HEK293T (cell line): Measurements from ENCODE around the gene LILRB2.
A peak's percentile ranks its signal among the peaks of the same experiment; 100 is the strongest.

Source experiments
- CTCF ChIA-PET: fragments of 350-600 bp; formaldehyde crosslinking; extraction: SDS; loops from one replicate; lab custom pipeline; 2021; ENCODE audit warnings: antibody characterized with exemption, inconsistent platforms; lab: Yijun Ruan, JAX
- POLR2A ChIA-PET: fragments of 350-600 bp; formaldehyde crosslinking; extraction: SDS; loops from one replicate; lab custom pipeline; 2020; ENCODE audit warnings: antibody characterized with exemption, inconsistent platforms; lab: Yijun Ruan, JAX
- DNase-seq: peaks from one replicate; pipeline ENCODE4 v3.0.0; 2012; ENCODE audit warnings: mixed read lengths; ENCODE audit errors: extremely low spot score
- ARNT ChIP-seq: fragments of 450-650 bp; IDR thresholded peaks from 2 replicates; pipeline ENCODE4 v1.6.1; 2017; ENCODE audit warnings: mild to moderate bottlenecking
- BHLHE40 ChIP-seq: fragments of 450-650 bp; IDR thresholded peaks from 2 replicates; pipeline ENCODE4 v1.6.1; 2016; ENCODE audit warnings: mild to moderate bottlenecking, moderate library complexity, borderline replicate concordance
- CTBP1 ChIP-seq: fragments of 450-650 bp; IDR thresholded peaks from 2 replicates; pipeline ENCODE4 v1.6.1; 2016; ENCODE audit warnings: borderline replicate concordance
- ELF4 ChIP-seq: fragments of 450-650 bp; IDR thresholded peaks from 2 replicates; pipeline ENCODE4 v1.6.1; 2017; ENCODE audit warnings: antibody characterized with exemption
- FOXA1 ChIP-seq: fragments of 450-650 bp; IDR thresholded peaks from 2 replicates; pipeline ENCODE4 v1.6.1; 2016; ENCODE audit warnings: mild to moderate bottlenecking
- FOXK2 ChIP-seq: fragments of 450-650 bp; IDR thresholded peaks from 2 replicates; pipeline ENCODE4 v1.6.1; 2016; ENCODE audit warnings: mild to moderate bottlenecking
- FOXM1 ChIP-seq: fragments of 450-650 bp; IDR thresholded peaks from 2 replicates; pipeline ENCODE4 v1.6.1; 2017; ENCODE audit warnings: mild to moderate bottlenecking, borderline replicate concordance
- HDGF ChIP-seq: fragments of 450-650 bp; IDR thresholded peaks from 2 replicates; pipeline ENCODE4 v1.6.1; 2017; ENCODE audit warnings: antibody characterized with exemption, borderline replicate concordance
- L3MBTL2 ChIP-seq: fragments of 450-650 bp; conservative IDR thresholded peaks from 2 replicates; pipeline ENCODE4 v1.6.1; 2016; ENCODE audit warnings: mild to moderate bottlenecking
- LEF1 ChIP-seq: fragments of 450-650 bp; IDR thresholded peaks from 2 replicates; pipeline ENCODE4 v1.6.1; 2017; ENCODE audit warnings: mild to moderate bottlenecking, borderline replicate concordance
- NFRKB ChIP-seq: fragments of 450-650 bp; IDR thresholded peaks from 2 replicates; pipeline ENCODE4 v1.6.1; 2016; ENCODE audit warnings: mild to moderate bottlenecking, moderate library complexity
- PKNOX1 ChIP-seq: fragments of 450-650 bp; IDR thresholded peaks from 2 replicates; pipeline ENCODE4 v1.6.1; 2016
- SP1 ChIP-seq: fragments of 450-650 bp; IDR thresholded peaks from 2 replicates; pipeline ENCODE4 v1.6.1; 2017
- SUZ12 ChIP-seq: fragments of 450-650 bp; IDR thresholded peaks from 2 replicates; pipeline ENCODE4 v1.6.1; 2016; ENCODE audit warnings: mild to moderate bottlenecking
- TARDBP ChIP-seq: fragments of 450-650 bp; IDR thresholded peaks from 2 replicates; pipeline ENCODE4 v1.6.1; 2016
- ZNF384 ChIP-seq: fragments of 450-650 bp; IDR thresholded peaks from 2 replicates; pipeline ENCODE4 v1.6.1; 2016

LILRB2 gene

GRCh38 chr19:54271106-54271505 lies 9.8 kb downstream of the LILRB2 start:
- CTCF ChIA-PET = no interaction called here
- DNase-seq = no peak
- TF ChIP-seq FOXM1 = no peak
- TF ChIP-seq ARNT = no peak
- TF ChIP-seq ZNF384 = no peak
- no peak for TF ChIP-seq PKNOX1
- TF ChIP-seq HDGF = no peak
- TF ChIP-seq ELF4 = no peak
- no peak for TF ChIP-seq SUZ12
- TF ChIP-seq LEF1 = no peak
- TF ChIP-seq FOXA1 = no peak
- TF ChIP-seq L3MBTL2 = no peak
- TF ChIP-seq NFRKB = no peak
- no peak for TF ChIP-seq TARDBP
- no peak for TF ChIP-seq BHLHE40
- no peak for TF ChIP-seq CTBP1
- no peak for TF ChIP-seq SP1
- TF ChIP-seq FOXK2 = no peak
- POLR2A ChIA-PET = no interaction called here

GRCh38 chr19:54268936-54269335 lies 12.0 kb downstream of the LILRB2 start:
- POLR2A ChIA-PET = interaction anchor here (0.7 kb wide), 1 partner anchor 200 kb away, joined by 3 read pairs; no protein-coding TSS in a partner anchor
- CTCF ChIA-PET = no interaction called here

GRCh38 chr19:54266133-54266532 lies 14.8 kb downstream of the LILRB2 start:
- TF ChIP-seq FOXA1 (no peak), PKNOX1 (no peak), LEF1 (no peak), ARNT (no peak), CTBP1 (peak; percentile 84), SP1 (no peak)
- peak; percentile 80 for DNase-seq
- CTCF ChIA-PET = interaction anchor here (0.6 to 1.5 kb wide), 8 partner anchors 9 to 92 kb away, joined by 3 to 12 read pairs (median 3); partner anchors contain the start of genes LILRB5 and MBOAT7
- POLR2A ChIA-PET = no interaction called here

More at GRCh38 chr19:54268936-54269335, 12.0 kb downstream of the LILRB2 start:
- DNase-seq = no peak
- TF ChIP-seq SP1 (no peak), FOXA1 (no peak), L3MBTL2 (no peak), CTBP1 (no peak), FOXK2 (no peak), HDGF (no peak), ZNF384 (no peak)

GRCh38 chr19:54262470-54262869 lies 18.4 kb downstream of the LILRB2 start:
- no peak for DNase-seq
- TF ChIP-seq SUZ12 (no peak), HDGF (no peak), NFRKB (no peak), FOXM1 (no peak), ZNF384 (no peak), L3MBTL2 (no peak), TARDBP (no peak), SP1 (no peak), BHLHE40 (no peak), PKNOX1 (no peak), FOXA1 (no peak), CTBP1 (no peak), LEF1 (no peak), ELF4 (no peak), FOXK2 (no peak), ARNT (no peak)
- CTCF ChIA-PET = no interaction called here
- POLR2A ChIA-PET = no interaction called here

- TF ChIP-seq FOXK2 = no peak
- TF ChIP-seq FOXM1 = no peak
- ChIA-PET POLR2A (no interaction called here), CTCF (no interaction called here)
- DNase-seq = no peak
Measured at GRCh38 chr19:54262066-54262465, 18.8 kb downstream of the LILRB2 start.

- ChIA-PET CTCF (interaction anchor here (2.8 kb wide), 1 partner anchor 9 kb away, joined by 12 read pairs; no protein-coding TSS in a partner anchor), POLR2A (no interaction called here)
- TF ChIP-seq FOXM1 = no peak
- TF ChIP-seq PKNOX1 = no peak
- TF ChIP-seq CTBP1 = no peak
- no peak for TF ChIP-seq HDGF
- TF ChIP-seq FOXA1 = no peak
- no peak for DNase-seq
Measured at GRCh38 chr19:54257116-54257480, 23.8 kb downstream of the LILRB2 start, which contains the start of gene LILRB5. Gene LILRB5 (minus strand): TSS chr19:54257273. CDS start chr19:54257193, 80 bp downstream.
